Measurements from ENCODE around the gene ARID4B.
"Not testable (repeated sequence)": the region's sequence is repeated elsewhere in the genome, so short reads cannot be mapped to it uniquely, and the experiment has no call there.

Gene ARID4B

DNA sequence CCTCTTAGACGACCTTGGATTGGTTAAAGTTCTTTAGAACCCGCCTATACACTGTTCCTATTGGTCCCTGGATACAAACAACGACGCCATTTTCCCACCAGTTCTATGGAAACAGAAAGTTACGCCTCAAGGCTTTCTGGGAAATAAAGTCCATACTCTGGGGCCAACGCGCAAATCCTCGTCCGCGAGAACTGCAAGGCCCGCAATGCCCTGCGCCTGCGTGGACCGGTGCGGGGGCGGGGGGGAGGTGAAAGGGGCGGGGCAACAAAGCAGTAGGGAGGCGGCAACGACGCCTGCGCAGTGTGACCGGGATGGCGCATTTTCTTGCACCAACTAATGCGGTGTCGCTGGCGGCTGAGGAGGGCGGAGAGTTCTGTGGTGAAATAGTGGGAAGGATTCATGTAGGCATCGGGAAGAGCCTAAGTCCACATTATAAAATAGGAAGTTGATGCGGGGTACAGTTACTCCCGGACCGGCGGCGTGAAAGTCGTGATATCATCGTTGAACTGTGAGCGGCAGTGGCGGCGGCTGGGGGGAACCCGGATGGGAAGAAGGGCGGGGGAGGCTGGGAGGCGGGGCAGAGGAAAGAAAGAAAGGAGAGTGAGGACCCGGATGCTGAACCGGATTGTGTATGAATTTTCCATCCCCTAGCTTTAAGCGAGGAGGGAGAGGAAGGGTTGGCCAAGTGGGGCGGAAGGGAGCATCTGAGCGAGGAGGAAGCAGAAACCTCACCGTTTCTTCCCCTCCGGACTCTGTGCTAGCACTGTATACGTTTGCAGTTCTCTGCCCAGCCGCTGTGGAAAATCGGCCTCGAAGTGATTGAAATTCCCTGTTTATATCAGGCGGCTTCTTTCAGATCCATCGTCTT is 526 bp upstream of the ARID4B start, which contains the start of gene GGPS1:
Gene GGPS1 (plus strand): TSS at position 300 of the 868 bp plus-strand sequence. CDS start 6,695 bp downstream, outside the sequence.
- peak; percentile 98 to 99 for DNase-seq

DNA sequence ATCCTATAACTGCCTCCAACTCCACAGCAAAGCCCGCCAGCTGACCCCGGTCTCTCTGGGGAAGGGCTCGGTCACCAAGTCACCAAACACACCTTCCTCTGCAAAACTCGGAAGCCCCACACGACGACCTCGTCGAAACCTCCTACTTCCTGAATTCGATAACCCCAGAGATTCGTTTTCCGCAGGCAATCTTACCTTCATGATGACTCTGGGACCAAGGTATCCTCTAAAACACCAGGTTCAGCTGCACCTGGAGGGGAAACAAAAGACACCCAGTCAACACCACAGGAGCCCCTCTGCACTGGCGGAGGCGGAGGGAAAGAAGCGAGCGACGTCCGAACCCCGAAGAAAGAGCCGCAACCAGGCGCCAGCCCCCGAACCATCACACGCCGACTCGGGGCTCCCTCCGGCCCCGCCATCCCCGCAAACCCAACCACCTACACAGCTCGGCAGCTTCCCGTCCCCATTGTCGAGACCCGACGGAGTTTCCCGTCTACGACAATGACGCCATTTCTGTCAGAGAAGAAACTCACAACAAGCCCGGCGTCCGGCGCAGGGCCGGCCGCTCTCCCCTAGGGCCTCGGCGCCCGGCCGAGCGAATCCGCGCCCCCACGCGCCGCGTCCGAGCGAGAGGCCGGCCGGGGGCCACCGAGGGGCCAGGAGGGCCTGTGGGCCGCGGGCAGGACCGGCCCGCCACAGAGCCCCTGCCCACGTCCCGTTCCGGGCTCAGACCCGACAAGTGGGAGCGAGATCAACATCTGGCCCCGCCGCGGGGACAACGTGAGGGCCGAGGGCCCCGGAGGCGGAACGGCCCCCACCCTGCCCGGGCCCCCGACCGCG is 1.0 kb downstream of the ARID4B start:
- peak; percentile 58 to 61 for DNase-seq

DNA sequence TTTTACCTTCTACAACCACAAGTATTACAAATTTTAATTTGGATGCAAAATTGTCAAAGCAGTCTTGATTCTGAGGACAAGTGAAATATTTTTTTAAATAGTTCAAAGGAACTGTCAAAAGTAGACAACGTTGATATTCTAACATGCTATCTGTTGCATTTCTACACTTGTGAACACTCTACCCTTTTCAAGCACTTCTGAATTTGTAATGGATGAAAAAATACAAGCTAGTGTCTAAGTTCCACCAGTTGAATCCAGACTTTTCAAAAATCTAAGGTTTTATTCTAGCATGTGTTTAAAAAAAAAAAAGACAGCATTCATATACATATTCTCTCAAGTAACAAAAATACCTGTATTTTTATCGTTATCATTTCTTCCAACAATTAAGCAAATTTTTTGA is 2.1 kb downstream of the ARID4B start:
- no peak for DNase-seq

DNA sequence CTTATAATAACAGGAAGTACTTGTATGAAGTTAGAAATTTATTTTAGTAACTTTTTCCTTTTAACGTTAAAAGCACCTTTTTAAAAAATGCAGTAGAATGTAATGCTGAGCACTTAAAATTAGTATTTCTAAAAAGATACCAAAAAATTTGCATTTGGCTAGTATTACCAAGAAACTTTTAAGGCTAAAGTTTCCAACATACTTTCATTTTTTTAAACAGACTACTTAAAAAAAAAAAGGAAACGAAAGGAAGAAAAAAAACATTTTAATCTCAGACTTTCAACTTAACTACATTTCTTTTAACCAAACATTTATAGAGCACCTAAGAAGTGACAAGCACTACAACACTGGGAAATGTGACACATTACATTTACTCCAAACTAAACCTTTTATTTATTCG is 2.8 kb downstream of the ARID4B start:
- DNase-seq: no peak

DNA sequence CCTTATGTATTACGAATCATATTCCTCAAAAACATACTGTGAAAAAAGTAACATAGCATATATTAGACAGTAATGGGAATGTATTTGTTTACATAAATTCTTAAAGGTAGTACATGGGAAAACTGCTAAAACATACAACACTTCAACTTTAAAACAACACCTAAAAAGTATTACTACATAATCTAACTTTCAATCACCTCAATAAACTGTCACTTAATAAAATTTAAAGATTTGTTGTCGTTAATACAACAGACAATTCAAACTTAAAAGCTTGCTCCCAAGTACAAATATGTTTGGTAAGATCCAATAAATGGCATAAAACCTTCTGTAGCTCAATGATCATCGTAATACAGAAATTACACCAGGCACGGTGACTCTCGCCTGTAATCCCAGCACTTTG is 3.7 kb downstream of the ARID4B start:
- DNase-seq: no peak

DNA sequence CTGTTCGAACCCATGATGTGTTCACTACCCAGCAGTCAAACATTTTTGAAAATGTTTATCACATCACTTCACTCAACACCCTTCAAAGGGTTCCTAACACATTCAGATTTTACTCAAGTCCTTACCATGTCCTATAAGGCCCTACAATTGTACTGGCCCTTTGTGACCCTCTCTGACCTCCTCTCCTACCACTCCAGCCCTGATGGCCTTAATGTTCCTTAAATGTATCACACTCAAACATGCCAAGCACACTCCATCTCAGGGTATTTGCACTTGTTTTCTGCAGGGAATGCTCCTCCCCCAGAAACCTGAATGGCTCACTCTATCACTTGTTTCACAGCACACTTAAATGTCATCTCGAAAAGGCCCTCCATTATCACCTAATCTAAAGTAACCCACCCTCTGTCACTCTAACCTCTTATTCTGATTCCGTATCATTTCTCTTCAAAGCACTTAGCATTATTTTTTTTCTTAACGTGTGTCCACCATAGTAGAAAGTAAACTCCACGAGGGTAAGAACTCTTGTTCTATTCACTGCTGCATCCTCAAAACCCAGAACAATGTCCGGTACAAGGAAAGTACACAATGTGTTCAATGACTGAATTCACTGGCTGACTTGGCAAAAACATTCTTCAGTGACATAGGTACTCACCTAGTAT is 7.3 kb downstream of the ARID4B start:
- DNase-seq: no peak

DNA sequence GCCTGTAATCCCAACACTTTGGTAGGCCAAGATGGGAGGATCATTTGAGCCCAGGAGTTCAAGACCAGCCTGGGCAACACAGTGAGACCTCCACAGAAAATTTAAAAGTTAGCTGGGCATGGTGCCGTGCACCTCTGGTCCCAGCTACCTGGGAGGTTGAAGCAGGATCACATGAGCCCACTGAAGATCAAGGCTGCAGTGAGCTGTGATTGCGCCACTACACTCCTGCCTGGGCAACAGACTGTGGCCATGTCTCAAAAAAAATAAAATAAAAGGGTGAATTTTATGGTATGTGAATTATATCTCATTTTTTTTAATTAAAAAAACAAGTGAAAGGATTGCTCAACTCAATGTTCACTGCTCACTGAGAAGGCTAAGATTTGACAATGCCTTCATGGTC is 8.7 kb downstream of the ARID4B start:
- no peak for DNase-seq

DNA sequence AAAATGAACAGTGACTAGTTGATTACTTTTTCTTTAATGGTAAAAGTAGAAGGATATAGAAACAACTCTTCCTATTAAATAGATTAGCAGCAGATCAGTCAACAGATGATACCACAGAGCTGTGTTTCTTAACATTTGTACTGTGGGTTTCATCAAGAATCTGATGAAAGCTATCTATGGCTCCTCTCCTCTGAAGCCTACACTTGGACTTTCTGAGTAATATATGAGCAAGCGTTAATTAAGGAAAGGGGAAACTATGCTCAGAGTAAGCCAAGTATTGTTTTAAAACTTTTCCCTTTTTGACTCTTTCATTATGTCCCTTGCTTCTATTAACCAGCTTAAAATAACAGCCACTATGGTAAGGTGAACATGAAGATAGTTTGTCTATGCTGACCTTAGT is 10.8 kb downstream of the ARID4B start:
- no peak for DNase-seq

DNA sequence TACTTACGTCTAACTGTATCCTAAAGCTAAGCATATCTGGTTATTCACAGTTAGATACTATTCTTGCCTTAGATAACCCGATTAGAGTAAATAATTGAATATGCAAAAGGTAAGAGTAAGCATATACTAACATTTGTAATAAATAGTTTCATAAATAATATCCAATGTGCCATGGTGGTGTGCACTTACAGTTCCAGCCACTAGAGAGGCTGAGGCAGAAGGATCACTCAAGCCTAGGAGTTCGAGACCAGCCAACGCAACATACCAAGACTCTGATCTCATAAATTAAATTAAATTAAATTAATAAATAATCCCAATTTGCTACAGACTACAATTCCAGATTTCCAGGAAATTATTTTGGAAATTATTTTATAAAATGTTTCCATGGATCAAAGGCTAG is 12.2 kb downstream of the ARID4B start:
- DNase-seq: no peak

DNA sequence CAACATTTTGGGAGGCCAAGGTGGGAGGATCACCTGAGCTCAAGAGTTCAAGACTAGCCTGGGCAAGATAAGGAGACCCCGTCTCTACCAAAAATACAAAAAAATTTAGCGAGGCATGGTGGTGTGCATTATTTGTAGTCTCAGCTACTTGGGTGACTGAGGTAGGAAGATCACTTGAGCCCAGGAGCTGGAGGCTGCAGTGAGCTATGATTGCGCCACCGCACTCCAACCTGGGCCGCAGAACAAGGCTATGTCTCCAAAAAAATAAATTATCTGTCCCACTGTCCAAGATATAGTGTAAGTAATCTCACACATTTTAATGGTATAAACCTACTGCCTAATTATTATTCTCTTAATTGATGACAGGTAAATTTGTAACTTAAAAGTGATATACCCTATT is 12.8 kb downstream of the ARID4B start:
- no peak for DNase-seq

DNA sequence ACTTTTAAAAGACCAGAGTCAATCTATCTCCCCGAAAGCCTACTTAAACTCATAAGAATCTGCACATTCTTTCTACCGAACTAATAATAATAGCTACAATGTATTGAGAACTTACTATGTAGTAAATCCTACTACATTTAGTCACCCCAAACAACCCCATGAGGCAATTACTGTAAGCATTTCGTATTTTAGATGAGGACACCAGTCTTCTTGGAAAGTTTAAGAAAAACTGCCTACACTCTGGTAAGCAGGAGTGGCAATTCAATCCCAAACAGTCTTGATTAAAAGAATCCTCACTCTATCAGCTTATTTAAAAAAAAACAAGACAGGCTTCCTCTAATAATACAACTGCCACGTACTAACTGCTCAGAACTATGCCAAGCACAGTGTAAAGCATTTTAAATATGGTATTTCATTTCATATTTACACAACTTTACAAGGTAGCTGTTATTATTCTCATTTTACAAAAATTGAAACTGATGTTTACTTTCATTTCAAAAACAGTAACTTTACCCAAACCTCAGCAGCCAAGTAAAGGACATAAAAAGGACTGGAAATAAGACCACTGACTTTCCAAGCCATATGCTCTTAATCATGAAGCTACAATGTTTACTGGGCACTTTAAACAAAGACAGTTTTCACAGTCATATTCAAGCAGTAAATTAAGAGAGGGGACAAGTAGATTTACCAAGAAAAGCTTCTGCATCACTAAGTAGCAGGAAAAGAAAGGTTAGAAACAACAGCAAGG is 13.9 kb downstream of the ARID4B start:
- DNase-seq: no peak

DNA sequence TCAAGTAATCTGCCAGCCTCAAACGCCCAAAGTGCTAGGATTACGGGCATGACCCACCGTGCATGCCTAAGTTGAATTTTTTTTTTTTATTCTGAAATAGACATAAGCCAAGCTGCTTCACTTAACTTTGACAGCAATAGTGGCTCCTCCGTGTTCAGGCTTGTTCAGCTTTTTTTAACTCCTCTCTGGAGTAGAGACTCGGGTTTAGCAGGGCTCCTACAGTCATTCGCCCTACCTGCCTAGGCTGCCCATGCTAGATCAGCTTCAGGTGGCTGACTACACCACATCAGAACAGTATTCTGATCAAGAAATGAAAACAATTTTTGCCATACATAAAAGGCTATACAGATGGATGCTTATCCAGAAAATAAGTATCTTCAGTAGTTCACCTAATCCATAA is 14.7 kb downstream of the ARID4B start:
- DNase-seq: no peak

DNA sequence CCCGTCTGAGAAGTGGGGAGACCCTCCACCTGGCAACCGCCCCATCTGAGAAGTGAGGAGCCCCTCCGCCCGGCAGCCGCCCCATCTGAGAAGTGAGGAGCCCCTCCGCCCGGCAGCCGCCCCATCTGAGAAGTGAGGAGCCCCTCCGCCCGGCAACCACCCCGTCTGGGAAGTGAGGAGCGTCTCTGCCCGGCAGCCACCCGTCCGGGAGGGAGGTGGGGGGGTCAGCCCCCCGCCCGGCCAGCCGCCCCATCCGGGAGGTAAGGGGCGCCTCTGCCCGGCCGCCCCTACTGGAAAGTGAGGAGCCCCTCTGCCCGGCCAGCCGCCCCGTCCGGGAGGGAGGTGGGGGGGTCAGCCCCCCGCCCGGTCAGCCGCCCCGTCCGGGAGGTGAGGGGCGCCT is 18.8 kb downstream of the ARID4B start:
- not testable (repeated sequence) for DNase-seq

DNA sequence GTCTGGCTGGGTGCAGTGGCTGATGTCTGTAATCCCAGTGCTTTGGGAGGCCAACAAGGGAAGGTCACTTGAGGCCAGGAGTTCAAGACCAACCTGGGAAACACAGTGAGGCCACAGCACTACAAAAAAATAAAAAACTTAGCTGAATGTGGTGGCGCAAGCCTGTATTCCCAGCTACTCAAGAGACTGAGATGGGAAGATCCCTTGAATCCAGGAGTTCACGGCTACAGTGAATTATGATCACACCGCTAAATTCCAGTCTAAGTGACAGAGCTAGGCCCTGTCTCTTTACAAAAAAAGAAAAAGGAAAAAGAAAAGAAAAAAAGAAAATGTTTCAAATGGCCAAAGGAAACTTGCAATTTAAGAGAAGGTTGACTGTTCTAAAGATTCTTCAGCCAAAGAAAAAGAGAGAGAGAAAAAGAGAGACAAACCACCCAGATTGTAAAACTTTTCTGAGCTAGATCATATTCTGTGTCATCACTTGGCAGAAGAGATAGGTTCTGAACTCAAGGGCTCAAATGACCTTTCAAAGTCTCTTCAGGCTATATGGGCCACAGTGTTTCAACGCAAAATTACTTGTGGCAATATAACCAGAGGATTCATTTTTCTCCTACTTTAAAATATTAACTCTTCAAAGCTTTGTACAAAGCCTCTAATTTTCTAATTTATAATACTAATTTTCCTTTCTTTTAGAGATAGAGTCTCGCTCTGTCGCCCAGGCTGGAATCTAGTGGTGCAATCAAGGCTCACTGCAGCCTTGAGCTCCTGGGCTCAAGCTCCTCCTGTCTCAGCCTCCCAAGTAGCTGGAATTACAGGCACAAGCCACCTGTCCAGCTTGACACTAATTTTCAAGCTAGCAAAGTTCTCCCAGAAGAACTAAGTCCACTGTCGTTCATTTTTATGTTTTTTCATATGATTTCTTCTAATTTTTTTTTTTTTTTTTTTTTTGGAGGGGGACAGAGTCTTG is 20.5 kb downstream of the ARID4B start:
- DNase-seq: no peak

DNA sequence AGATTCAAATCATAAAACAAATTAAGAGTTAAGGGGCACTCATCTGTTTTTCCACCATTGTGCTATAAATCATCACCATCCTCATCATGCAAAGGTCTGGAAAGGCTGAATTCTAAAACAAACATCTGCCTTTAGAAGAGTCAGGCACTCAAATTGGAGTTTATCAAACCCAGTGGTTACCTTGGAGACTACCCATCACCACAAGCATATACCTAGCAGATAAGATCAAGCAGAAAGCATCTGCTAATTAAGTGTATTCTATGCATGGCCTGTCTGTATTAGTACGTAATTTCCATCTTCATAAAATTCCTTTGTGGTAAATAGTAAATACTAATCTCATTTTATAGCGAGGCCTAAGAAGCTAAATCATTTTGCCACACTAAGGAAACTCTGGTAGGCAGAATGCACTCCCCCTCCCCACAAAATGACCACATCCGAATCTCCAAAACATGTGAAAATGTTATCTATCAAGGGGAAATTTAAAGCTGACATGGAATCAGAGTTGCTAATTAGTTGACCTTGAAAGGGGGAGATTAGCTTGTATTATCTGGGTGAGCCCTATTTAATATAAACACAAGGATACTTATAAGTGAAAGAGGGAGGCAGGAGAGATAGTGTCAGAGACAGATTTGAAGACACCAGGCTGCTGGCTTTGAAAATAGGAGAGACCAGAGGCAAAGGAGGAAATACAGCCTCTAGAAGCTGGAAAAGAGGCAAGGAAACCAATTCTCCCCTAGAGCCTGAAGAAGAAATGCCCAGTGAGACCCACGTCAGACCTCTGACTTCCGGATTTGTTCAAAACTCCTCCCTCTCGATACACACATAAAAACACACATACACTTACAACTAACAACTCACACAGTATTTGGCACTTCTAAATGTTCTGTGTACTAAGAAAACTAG is 23.2 kb downstream of the ARID4B start:
- DNase-seq: no peak

DNA sequence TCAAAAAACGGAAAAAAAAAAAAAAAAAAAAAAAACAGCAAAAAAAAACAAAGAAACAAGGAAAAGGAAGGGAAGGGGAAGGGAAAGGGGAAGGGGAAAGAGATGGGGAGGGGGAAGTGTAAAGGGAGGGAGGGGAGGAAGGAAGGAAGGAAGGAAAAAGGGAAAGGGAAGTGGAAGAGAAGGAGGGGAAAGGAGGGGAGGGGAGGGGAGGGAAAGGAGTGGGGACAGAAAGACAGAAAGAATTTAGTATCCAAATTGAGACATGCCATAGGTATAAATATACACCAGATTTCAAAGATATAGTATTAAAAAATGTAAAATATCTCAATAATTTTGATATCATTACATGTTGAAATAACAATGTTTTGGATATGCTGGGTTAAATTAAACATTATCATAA is 25.8 kb downstream of the ARID4B start:
- DNase-seq: no peak

DNA sequence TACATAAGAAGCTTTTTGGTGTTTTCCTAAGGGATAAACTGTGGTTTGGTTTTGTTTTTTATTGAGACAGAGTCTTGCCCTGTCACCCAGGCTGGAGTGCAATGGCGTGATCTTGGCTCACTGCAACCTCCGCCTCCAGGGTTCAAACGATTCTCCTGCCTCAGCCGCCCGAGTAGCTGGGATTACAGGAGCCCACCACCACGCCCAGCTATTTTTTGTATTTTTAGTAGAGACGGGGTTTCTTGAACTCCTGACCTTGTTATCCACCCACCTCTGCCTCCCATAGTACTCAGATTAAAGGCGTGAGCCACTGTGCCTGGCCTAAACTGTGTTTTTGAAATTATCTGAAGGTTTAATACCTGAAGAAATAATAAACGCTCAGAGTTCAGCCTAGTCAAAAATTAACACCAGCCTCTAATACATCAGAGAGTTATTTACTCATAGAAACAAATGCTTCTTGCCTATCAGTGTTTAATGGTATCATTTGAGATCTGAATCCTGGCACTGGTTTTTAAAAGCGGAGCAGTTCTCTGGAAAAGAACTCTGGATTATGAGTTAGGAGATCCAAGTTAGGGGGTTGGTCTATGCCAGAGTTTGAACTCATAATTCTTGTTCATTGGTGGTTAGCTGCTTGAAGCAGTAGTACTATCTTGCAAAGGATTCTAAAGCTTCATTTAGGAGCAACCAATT is 28.7 kb downstream of the ARID4B start:
- DNase-seq: no peak

DNA sequence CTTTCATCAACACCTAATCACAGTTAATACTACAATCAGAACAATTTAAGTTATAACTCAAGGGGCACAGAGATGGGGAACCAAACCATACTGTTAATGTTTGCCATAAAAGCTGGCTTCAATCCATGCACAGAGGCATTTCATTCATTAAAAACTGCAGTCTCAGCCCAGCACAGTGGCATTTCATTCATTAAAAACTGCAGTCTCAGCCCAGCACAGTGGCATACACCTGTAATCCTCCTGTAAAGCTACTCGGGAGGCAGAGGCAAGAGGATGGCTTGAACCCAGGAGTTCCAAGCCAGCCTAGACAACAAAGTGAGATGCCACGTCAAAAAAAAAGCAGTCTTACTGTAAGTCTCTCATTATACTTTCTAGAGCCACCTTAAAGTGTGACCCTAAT is 29.2 kb downstream of the ARID4B start:
- DNase-seq: no peak

DNA sequence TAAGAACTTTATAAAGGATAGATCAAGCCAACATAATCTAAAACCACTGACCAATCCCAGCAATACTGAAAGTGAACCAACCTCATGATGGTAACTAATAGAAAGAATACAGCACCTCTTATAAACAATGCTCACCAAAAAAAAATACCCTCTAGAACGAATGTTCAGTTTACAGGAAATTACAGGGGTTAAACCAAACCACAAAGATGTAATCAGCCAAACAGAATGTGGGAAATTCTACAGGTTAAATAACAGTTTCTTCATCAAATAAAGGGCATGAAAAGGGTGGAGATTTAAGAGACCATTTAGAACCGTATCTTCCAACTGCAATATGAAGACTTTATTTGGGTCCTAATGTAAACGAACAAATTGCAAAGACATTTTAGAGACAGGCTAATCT is 30.4 kb downstream of the ARID4B start:
- DNase-seq: no peak

DNA sequence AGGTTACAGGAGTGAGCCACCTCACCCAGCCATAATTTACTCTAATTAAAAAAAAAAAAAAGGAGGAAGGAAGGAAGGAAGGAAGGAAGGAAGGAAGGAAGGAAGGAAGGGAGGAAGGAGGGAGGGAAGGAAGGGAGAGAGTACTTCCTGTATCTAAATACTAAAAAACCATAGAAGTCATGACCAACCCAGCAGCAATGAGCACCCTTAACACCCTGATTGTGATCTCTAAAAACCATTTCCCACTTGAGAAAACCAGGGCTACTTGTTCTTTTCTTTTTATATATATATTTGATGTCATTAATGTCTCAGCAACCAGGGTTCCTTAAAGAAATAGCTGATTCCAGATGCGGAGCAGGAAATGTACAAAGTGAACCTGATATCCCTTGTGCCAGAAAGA is 31.2 kb downstream of the ARID4B start:
- no peak for DNase-seq
